Ishikawa (cell line): ENCODE data around the gene PARD3.

Source experiments
- CEBPB ChIP-seq: IDR thresholded peaks from 2 replicates; pipeline ENCODE4 v1.6.1; 2012
- RAD21 ChIP-seq: IDR thresholded peaks from 2 replicates; pipeline ENCODE4 v1.6.1; 2012; ENCODE audit warnings: low read depth
- REST ChIP-seq: IDR thresholded peaks from 2 replicates; pipeline ENCODE4 v1.6.1; 2012; ENCODE audit warnings: low read depth, mild to moderate bottlenecking
- TAF1 ChIP-seq: IDR thresholded peaks from 2 replicates; pipeline ENCODE4 v1.6.1; 2012; ENCODE audit warnings: low read depth, mild to moderate bottlenecking
- TCF12 ChIP-seq: IDR thresholded peaks from 2 replicates; pipeline ENCODE4 v1.6.1; 2012; ENCODE audit warnings: low read depth
- YY1 ChIP-seq: IDR thresholded peaks from 2 replicates; pipeline ENCODE4 v1.6.1; 2012; ENCODE audit warnings: low read depth

GRCh38 chr10:34771106-34771505 is 44.0 kb downstream of the PARD3 start:
- no peak for TF ChIP-seq REST
- no peak for TF ChIP-seq TCF12
- TF ChIP-seq RAD21 = no peak
- no peak for TF ChIP-seq YY1
- TF ChIP-seq TAF1 = no peak
- TF ChIP-seq CEBPB = no peak
